Fibroblast of villous mesenchyme (primary cell): ENCODE measurements around the gene TERT. TPM values are rescaled to one million over a fixed set of nuclear protein-coding genes. Genes with fewer than 3 reads are reported as not detected.

Source experiments
- DNase-seq: peaks from one replicate; pipeline ENCODE4 v3.0.0-alpha.2; 2010; ENCODE audit warnings: low read depth
- H3K4me3 ChIP-seq: 2 replicates; pipeline ENCODE4 v1.5.1; 2011; ENCODE audit warnings: low read depth, mild to moderate bottlenecking, low read length
- CTCF ChIP-seq: IDR thresholded peaks from 2 replicates; pipeline ENCODE4 v1.5.1; 2012; ENCODE audit warnings: low read depth, mild to moderate bottlenecking, low read length; ENCODE audit not compliant: insufficient read depth
- total RNA-seq: library from RNA; depleted of rRNA; stranded (reverse); fragments of >200 nt; gene quantifications from 2 replicates; pipeline ENCODE4 v1.2.3, GENCODE V29; 2012

Gene TERT
- total RNA-seq, 1 donor: not detected

GRCh38 chr5:1320436-1321344 is 25.8 kb upstream of the TERT start:
- no peak for TF ChIP-seq CTCF
- no peak overlapping the region for H3K4me3 ChIP-seq
- DNase-seq: no peak

- no peak for DNase-seq
- no peak for TF ChIP-seq CTCF
- H3K4me3 ChIP-seq: no peak overlapping the region
Observed at GRCh38 chr5:1319436-1320256, 24.8 kb upstream of the TERT start.

- no peak for TF ChIP-seq CTCF
- no peak overlapping the region for H3K4me3 ChIP-seq
- DNase-seq: no peak
Observed at GRCh38 chr5:1318659-1319251, 23.9 kb upstream of the TERT start.

- TF ChIP-seq CTCF: no peak
- no peak for DNase-seq
- H3K4me3 ChIP-seq: no peak overlapping the region
Observed at GRCh38 chr5:1317921-1318565, 23.2 kb upstream of the TERT start.

GRCh38 chr5:1316588-1317340 is 21.9 kb upstream of the TERT start:
- TF ChIP-seq CTCF: no peak
- no peak for DNase-seq
- no peak overlapping the region for H3K4me3 ChIP-seq
